HG02840 (cell line): ENCODE results near the gene CUX1.
"Not testable (repeated sequence)": the region's sequence is repeated elsewhere in the genome, so short reads cannot be mapped to it uniquely, and the experiment has no call there.

Source experiments
- ATAC-seq: cut with Tn5 transposase; IDR thresholded peaks from one replicate; pipeline ENCODE4 v1.9.1; 2021; ENCODE audit warnings: mild to moderate bottlenecking, moderate library complexity, moderate number of reproducible peaks; ENCODE audit not compliant: unreplicated experiment, low FRiP score

The CUX1 gene

GRCh38 chr7:101846800-101847538 lies 29.5 kb downstream of the CUX1 start:
- no peak for ATAC-seq

GRCh38 chr7:101848208-101848951 lies 31.0 kb downstream of the CUX1 start:
- ATAC-seq = no peak

- ATAC-seq = not testable (repeated sequence)
Measured at GRCh38 chr7:101849314-101849713, 31.9 kb downstream of the CUX1 start.

GRCh38 chr7:101852364-101852763 lies 34.9 kb downstream of the CUX1 start:
- not testable (repeated sequence) for ATAC-seq

GRCh38 chr7:101853684-101854083 lies 36.3 kb downstream of the CUX1 start:
- no peak for ATAC-seq

GRCh38 chr7:101854084-101854865 lies 36.8 kb downstream of the CUX1 start:
- ATAC-seq = no peak

- peak; percentile 81 for ATAC-seq
Measured at GRCh38 chr7:101856473-101857357, 39.3 kb downstream of the CUX1 start.

- ATAC-seq = peak; percentile 27
Measured at GRCh38 chr7:101857358-101857811, 40.0 kb downstream of the CUX1 start.

GRCh38 chr7:101858437-101859385 lies 41.3 kb downstream of the CUX1 start:
- no peak for ATAC-seq

GRCh38 chr7:101859411-101860106 lies 42.1 kb downstream of the CUX1 start:
- no peak for ATAC-seq

- no peak for ATAC-seq
Measured at GRCh38 chr7:101860316-101861217, 43.1 kb downstream of the CUX1 start.

- no peak for ATAC-seq
Measured at GRCh38 chr7:101861218-101861775, 43.9 kb downstream of the CUX1 start.

- no peak for ATAC-seq
Measured at GRCh38 chr7:101862280-101863220, 45.1 kb downstream of the CUX1 start.

- no peak for ATAC-seq
Measured at GRCh38 chr7:101863598-101863997, 46.2 kb downstream of the CUX1 start.

GRCh38 chr7:101864039-101864438 lies 46.6 kb downstream of the CUX1 start:
- no peak for ATAC-seq

GRCh38 chr7:101865031-101865430 lies 47.6 kb downstream of the CUX1 start:
- no peak for ATAC-seq
